ENCODE measurements around the gene NOP14.
"Not testable (repeated sequence)": the region's sequence is repeated elsewhere in the genome, so short reads cannot be mapped to it uniquely, and the experiment has no call there.

- TF ChIP-seq, protein P1, sequence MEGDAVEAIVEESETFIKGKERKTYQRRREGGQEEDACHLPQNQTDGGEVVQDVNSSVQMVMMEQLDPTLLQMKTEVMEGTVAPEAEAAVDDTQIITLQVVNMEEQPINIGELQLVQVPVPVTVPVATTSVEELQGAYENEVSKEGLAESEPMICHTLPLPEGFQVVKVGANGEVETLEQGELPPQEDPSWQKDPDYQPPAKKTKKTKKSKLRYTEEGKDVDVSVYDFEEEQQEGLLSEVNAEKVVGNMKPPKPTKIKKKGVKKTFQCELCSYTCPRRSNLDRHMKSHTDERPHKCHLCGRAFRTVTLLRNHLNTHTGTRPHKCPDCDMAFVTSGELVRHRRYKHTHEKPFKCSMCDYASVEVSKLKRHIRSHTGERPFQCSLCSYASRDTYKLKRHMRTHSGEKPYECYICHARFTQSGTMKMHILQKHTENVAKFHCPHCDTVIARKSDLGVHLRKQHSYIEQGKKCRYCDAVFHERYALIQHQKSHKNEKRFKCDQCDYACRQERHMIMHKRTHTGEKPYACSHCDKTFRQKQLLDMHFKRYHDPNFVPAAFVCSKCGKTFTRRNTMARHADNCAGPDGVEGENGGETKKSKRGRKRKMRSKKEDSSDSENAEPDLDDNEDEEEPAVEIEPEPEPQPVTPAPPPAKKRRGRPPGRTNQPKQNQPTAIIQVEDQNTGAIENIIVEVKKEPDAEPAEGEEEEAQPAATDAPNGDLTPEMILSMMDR (conservative IDR thresholded peaks at IDR 0.05; ENCODE audit: low read depth in 2 of 2), result not testable (repeated sequence)
- TF ChIP-seq, protein P2, sequence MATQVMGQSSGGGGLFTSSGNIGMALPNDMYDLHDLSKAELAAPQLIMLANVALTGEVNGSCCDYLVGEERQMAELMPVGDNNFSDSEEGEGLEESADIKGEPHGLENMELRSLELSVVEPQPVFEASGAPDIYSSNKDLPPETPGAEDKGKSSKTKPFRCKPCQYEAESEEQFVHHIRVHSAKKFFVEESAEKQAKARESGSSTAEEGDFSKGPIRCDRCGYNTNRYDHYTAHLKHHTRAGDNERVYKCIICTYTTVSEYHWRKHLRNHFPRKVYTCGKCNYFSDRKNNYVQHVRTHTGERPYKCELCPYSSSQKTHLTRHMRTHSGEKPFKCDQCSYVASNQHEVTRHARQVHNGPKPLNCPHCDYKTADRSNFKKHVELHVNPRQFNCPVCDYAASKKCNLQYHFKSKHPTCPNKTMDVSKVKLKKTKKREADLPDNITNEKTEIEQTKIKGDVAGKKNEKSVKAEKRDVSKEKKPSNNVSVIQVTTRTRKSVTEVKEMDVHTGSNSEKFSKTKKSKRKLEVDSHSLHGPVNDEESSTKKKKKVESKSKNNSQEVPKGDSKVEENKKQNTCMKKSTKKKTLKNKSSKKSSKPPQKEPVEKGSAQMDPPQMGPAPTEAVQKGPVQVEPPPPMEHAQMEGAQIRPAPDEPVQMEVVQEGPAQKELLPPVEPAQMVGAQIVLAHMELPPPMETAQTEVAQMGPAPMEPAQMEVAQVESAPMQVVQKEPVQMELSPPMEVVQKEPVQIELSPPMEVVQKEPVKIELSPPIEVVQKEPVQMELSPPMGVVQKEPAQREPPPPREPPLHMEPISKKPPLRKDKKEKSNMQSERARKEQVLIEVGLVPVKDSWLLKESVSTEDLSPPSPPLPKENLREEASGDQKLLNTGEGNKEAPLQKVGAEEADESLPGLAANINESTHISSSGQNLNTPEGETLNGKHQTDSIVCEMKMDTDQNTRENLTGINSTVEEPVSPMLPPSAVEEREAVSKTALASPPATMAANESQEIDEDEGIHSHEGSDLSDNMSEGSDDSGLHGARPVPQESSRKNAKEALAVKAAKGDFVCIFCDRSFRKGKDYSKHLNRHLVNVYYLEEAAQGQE (IDR thresholded peaks at IDR 0.05; ENCODE audit: unreplicated experiment), result not testable (repeated sequence)
- not testable (repeated sequence) for TF ChIP-seq POLR2AphosphoS5 (IDR thresholded peaks at IDR 0.05; ENCODE audit: low read depth); EZH2 (IDR thresholded peaks at IDR 0.05; ENCODE audit: low read depth, unreplicated experiment); STAT1 (IDR thresholded peaks at IDR 0.05; ENCODE audit: unreplicated experiment); JUNB (IDR thresholded peaks at IDR 0.05; ENCODE audit: unreplicated experiment); EZH2phosphoT487 (IDR thresholded peaks at IDR 0.05; ENCODE audit: unreplicated experiment); CREB1 (CRISPR knock-in tag; IDR thresholded peaks at IDR 0.05; ENCODE audit: low read depth); ETS1 (IDR thresholded peaks at IDR 0.05)
Observed at GRCh38 chr4:2960450-2960849, 2.8 kb downstream of the NOP14 start.

All from GM23338 (cell line).